Measurements from ENCODE around the gene DAND5. TPM values are rescaled to one million over a fixed set of nuclear protein-coding genes. Genes with fewer than 3 reads are reported as not detected.

DAND5 gene, protein sequence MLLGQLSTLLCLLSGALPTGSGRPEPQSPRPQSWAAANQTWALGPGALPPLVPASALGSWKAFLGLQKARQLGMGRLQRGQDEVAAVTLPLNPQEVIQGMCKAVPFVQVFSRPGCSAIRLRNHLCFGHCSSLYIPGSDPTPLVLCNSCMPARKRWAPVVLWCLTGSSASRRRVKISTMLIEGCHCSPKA
- polyA plus RNA-seq (0.09 TPM in 1 of 3 replicates, not detected in the others), polyA minus RNA-seq (not detected in 3 replicates)
- not detected for polyA plus RNA-seq (2011; ENCODE audit: low read depth)
- not detected in 2 replicates for polyA plus RNA-seq (2011; cell fraction: cytosol; rRNA removed)
- polyA plus RNA-seq (2011; cell fraction: nucleus; rRNA removed) = 0.06 and 0.08 TPM in 2 replicates
- polyA plus RNA-seq (2012; ENCODE audit: low replicate concordance) = 0.06 TPM in 1 of 2 replicates, not detected in the other
- not detected for polyA minus RNA-seq (2011; cell fraction: cytosol; rRNA and poly(A)+ RNA removed)
- not detected in 2 replicates for polyA minus RNA-seq (2011; cell fraction: nucleus; rRNA and poly(A)+ RNA removed)

DNA sequence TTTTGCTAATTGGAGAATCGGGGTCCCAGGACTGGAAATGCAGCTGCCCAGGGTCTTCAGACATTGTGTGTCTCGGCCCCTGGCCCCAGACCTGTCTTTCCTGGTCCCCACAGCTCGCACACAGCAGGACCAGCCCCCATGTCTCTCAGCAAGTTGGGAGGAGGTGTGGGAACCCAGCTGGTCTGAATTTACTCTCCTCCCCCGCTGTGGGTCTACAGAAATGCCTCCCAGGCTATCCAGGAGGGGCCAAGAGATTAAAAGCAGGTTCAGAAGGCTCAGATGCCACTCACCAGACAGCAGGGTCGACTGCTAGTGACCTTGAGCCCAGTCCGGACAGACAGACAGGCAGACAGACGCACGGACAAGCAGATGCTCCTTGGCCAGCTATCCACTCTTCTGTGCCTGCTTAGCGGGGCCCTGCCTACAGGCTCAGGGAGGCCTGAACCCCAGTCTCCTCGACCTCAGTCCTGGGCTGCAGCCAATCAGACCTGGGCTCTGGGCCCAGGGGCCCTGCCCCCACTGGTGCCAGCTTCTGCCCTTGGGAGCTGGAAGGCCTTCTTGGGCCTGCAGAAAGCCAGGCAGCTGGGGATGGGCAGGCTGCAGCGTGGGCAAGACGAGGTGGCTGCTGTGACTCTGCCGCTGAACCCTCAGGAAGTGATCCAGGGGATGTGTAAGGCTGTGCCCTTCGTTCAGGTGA, at the start of gene DAND5:
DAND5 (plus strand) TSS at position 285 of the 697 bp plus-strand sequence; CDS start at position 370, 85 bp downstream.
- FAIRE-seq (no peak), DNase-seq (ENCODE audit: low read depth, low spot score) (no peak)
- Histone ChIP-seq H2AFZ (ENCODE audit: control insufficient read depth, low read length) (no peak within 1 kb of the TSS), H3K4me3 (ENCODE audit: control insufficient read depth in 2 of 3, extremely low read depth in 1 of 3, insufficient read depth in 2 of 3, low read depth in 1 of 3, low read length in 3 of 3) (no peak within 1 kb of the TSS), H3K27me3 (ENCODE audit: control insufficient read depth, extremely low read depth, insufficient read depth, low read length) (no peaks in the 10 kb centered on the region), H3K4me2 (ENCODE audit: control insufficient read depth, extremely low read depth, insufficient read depth, low read depth, low read length) (no peak within 1 kb of the TSS), H3K79me2 (ENCODE audit: control insufficient read depth, insufficient read depth, low read length) (no peaks in the 10 kb centered on the region), H3K4me1 (ENCODE audit: control insufficient read depth, extremely low read depth, insufficient read depth, low read length) (peaks cover 4% of the 10 kb centered on the region), H3K36me3 (ENCODE audit: control insufficient read depth in 2 of 2, extremely low read depth in 1 of 2, insufficient read depth in 2 of 2, low read length in 2 of 2) (no peaks in the 10 kb centered on the region), H3K9me3 (ENCODE audit: control insufficient read depth, low read depth, low read length) (no peaks in the 10 kb centered on the region), H3K27ac (ENCODE audit: control insufficient read depth, insufficient read depth, low read length) (no peak within 1 kb of the TSS), H3K9me1 (ENCODE audit: control insufficient read depth, extremely low read depth, insufficient read depth, low read length) (no peaks in the 10 kb centered on the region), H4K20me1 (ENCODE audit: control insufficient read depth, extremely low read depth, insufficient read depth, low read length) (no peaks in the 10 kb centered on the region), H3K9ac (ENCODE audit: control insufficient read depth, extremely low read depth, insufficient read depth, low read length) (no peak within 1 kb of the TSS)
- dilution Hi-C loops (cut with MboI; ENCODE audit: extremely low pct_ligation_motif_present, low sequenced_read_pairs) = no loop called here
- TF ChIP-seq EZH2 (IDR thresholded peaks at IDR 0.05; ENCODE audit: low read length) = no peak
- TF ChIP-seq, protein P1, sequence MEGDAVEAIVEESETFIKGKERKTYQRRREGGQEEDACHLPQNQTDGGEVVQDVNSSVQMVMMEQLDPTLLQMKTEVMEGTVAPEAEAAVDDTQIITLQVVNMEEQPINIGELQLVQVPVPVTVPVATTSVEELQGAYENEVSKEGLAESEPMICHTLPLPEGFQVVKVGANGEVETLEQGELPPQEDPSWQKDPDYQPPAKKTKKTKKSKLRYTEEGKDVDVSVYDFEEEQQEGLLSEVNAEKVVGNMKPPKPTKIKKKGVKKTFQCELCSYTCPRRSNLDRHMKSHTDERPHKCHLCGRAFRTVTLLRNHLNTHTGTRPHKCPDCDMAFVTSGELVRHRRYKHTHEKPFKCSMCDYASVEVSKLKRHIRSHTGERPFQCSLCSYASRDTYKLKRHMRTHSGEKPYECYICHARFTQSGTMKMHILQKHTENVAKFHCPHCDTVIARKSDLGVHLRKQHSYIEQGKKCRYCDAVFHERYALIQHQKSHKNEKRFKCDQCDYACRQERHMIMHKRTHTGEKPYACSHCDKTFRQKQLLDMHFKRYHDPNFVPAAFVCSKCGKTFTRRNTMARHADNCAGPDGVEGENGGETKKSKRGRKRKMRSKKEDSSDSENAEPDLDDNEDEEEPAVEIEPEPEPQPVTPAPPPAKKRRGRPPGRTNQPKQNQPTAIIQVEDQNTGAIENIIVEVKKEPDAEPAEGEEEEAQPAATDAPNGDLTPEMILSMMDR (optimal IDR thresholded peaks at IDR 0.05 in 1 of 3, IDR thresholded peaks at IDR 0.05 in 1 of 3, conservative IDR thresholded peaks at IDR 0.05 in 1 of 3; ENCODE audit: extremely low read depth in 1 of 3, insufficient read depth in 2 of 3, low read length in 3 of 3) = no peak

DNA sequence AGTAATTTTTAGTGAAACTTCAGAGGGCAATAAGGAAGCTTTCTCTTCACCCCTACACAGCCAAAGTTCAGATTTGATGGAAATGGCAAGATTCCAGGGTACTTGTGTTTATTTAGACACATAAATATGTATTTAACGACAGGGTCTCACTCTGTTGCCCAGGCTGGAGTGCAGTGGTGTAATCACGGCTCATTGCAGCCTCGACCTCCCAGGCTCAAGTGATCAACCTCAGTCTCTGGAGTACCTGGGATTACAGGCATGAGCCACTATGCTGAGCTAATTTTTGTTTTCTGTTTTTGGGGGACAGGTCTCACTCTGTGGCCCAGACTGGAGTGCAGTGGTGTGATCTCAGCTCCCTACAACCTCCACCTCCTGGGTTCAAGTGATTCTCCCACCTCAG, 48.3 kb upstream of the DAND5 start:
- peaks cover 18 to 23% of the 10 kb centered on the region in 2 experiments for H3K36me3 ChIP-seq (ENCODE audit: control insufficient read depth in 2 of 2, extremely low read depth in 1 of 2, insufficient read depth in 2 of 2, low read length in 2 of 2)
- no peak overlapping the region for H2AFZ ChIP-seq (ENCODE audit: control insufficient read depth, low read length)
- no peak overlapping the region for H3K9ac ChIP-seq (ENCODE audit: control insufficient read depth, extremely low read depth, insufficient read depth, low read length)
- FAIRE-seq = no peak
- no peaks in the 10 kb centered on the region for H3K79me2 ChIP-seq (ENCODE audit: control insufficient read depth, insufficient read depth, low read length)
- H3K27me3 ChIP-seq (ENCODE audit: control insufficient read depth, extremely low read depth, insufficient read depth, low read length) = no peaks in the 10 kb centered on the region
- no peak overlapping the region for H3K4me3 ChIP-seq (ENCODE audit: control insufficient read depth in 2 of 3, extremely low read depth in 1 of 3, insufficient read depth in 2 of 3, low read depth in 1 of 3, low read length in 3 of 3)
- TF ChIP-seq EZH2 (IDR thresholded peaks at IDR 0.05; ENCODE audit: low read length) = no peak
- TF ChIP-seq, protein P1 (optimal IDR thresholded peaks at IDR 0.05 in 1 of 3, IDR thresholded peaks at IDR 0.05 in 1 of 3, conservative IDR thresholded peaks at IDR 0.05 in 1 of 3; ENCODE audit: extremely low read depth in 1 of 3, insufficient read depth in 2 of 3, low read length in 3 of 3) = no peak
- no peak for DNase-seq (ENCODE audit: low read depth, low spot score)
- no peaks in the 10 kb centered on the region for H3K9me1 ChIP-seq (ENCODE audit: control insufficient read depth, extremely low read depth, insufficient read depth, low read length)
- no peak overlapping the region for H3K27ac ChIP-seq (ENCODE audit: control insufficient read depth, insufficient read depth, low read length)
- H3K4me2 ChIP-seq (ENCODE audit: control insufficient read depth, extremely low read depth, insufficient read depth, low read depth, low read length) = no peak overlapping the region
- no peaks in the 10 kb centered on the region for H4K20me1 ChIP-seq (ENCODE audit: control insufficient read depth, extremely low read depth, insufficient read depth, low read length)
- dilution Hi-C loops (cut with MboI; ENCODE audit: extremely low pct_ligation_motif_present, low sequenced_read_pairs) = no loop called here
- peaks cover 4% of the 10 kb centered on the region for H3K4me1 ChIP-seq (ENCODE audit: control insufficient read depth, extremely low read depth, insufficient read depth, low read length)
- H3K9me3 ChIP-seq (ENCODE audit: control insufficient read depth, low read depth, low read length) = no peaks in the 10 kb centered on the region
